Stimulated activated naive CD8-positive, alpha-beta T cell treated with anti-CD3 and anti-CD28 coated beads, Interleukin-15, Interleukin-2, amounts not matched to agents 100 ng/mL and 50 ng/mL, for 24 hours (primary cell): Measurements from ENCODE around the gene PIBF1.

Source experiments
- H3K27ac Mint-ChIP-seq: one replicate; pipeline ENCODE4 v1.8.0; 2021; ENCODE audit warnings: mild to moderate bottlenecking, mixed read lengths
- H3K27me3 Mint-ChIP-seq: one replicate; pipeline ENCODE4 v1.8.0; 2021; ENCODE audit warnings: mixed read lengths
- H3K36me3 Mint-ChIP-seq: one replicate; pipeline ENCODE4 v1.8.0; 2021; ENCODE audit warnings: low read depth, mixed read lengths
- H3K4me1 Mint-ChIP-seq: one replicate; pipeline ENCODE4 v1.8.0; 2021; ENCODE audit warnings: low read depth, mixed read lengths
- H3K4me3 Mint-ChIP-seq: one replicate; pipeline ENCODE4 v1.8.0; 2021; ENCODE audit warnings: mild to moderate bottlenecking, mixed read lengths
- H3K9me3 Mint-ChIP-seq: one replicate; pipeline ENCODE4 v1.8.0; 2021; ENCODE audit warnings: mixed read lengths

The PIBF1 gene

GRCh38 chr13:73061876-73062275 lies 279.9 kb downstream of the PIBF1 start:
- Mint-ChIP-seq H3K4me1 (peaks cover 21% of the 10 kb centered on the region), H3K4me3 (no peak overlapping the region), H3K27ac (no peak overlapping the region), H3K27me3 (peaks cover 35% of the 10 kb centered on the region), H3K36me3 (no peaks in the 10 kb centered on the region), H3K9me3 (no peaks in the 10 kb centered on the region)

GRCh38 chr13:73062468-73062867 lies 280.5 kb downstream of the PIBF1 start:
- Mint-ChIP-seq H3K4me3 (no peak overlapping the region), H3K27me3 (peaks cover 29% of the 10 kb centered on the region), H3K4me1 (peaks cover 21% of the 10 kb centered on the region), H3K9me3 (no peaks in the 10 kb centered on the region), H3K27ac (no peak overlapping the region), H3K36me3 (no peaks in the 10 kb centered on the region)

- H3K9me3 Mint-ChIP-seq: no peaks in the 10 kb centered on the region
- peaks cover 20% of the 10 kb centered on the region for H3K4me1 Mint-ChIP-seq
- no peaks in the 10 kb centered on the region for H3K36me3 Mint-ChIP-seq
- peaks cover 22% of the 10 kb centered on the region for H3K27me3 Mint-ChIP-seq
- H3K27ac Mint-ChIP-seq: no peak overlapping the region
- no peak overlapping the region for H3K4me3 Mint-ChIP-seq
Measured at GRCh38 chr13:73063166-73063565, 281.2 kb downstream of the PIBF1 start.

DNA sequence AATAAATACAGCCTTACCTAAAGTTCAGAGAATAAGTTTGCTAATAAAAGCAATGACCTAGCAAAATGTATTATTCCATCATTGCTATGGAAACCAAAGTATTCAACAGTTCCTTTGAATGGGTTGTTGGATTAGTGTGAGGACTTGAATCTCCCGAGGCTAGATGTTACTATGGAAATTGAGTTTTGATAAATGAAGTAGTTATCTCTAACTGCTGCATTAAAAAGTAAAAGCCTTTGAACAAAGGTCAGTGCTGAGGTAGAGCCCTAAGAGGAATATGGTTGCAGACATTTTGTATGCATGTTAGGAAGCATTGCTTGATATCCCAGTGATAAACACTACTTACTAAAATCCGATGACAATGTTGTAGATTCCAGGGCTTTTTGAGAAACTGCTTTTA lies 283.1 kb downstream of the PIBF1 start:
- Mint-ChIP-seq H3K9me3 (no peaks in the 10 kb centered on the region), H3K4me1 (peaks cover 9% of the 10 kb centered on the region), H3K36me3 (no peaks in the 10 kb centered on the region), H3K27me3 (peaks cover 13% of the 10 kb centered on the region), H3K27ac (no peak overlapping the region), H3K4me3 (no peak overlapping the region)

- Mint-ChIP-seq H3K9me3 (no peaks in the 10 kb centered on the region), H3K27ac (no peak overlapping the region), H3K4me3 (no peak overlapping the region), H3K4me1 (peaks cover under 1% of the 10 kb centered on the region), H3K27me3 (peaks cover 5% of the 10 kb centered on the region), H3K36me3 (no peaks in the 10 kb centered on the region)
Measured at GRCh38 chr13:73065665-73066340, 283.9 kb downstream of the PIBF1 start.
